Epithelial cell of alveolus of lung (primary cell): ENCODE measurements around the gene MANBA. TPM values are rescaled to one million over a fixed set of nuclear protein-coding genes. Genes with fewer than 3 reads are reported as not detected.

Source experiments
- total RNA-seq: library from RNA; depleted of rRNA; stranded (reverse); fragments of >200 nt; gene quantifications from 2 replicates; pipeline ENCODE4 v1.2.1, GENCODE V29; 2015

The MANBA gene
- 19.6 and 25.3 TPM in 2 replicates for total RNA-seq

DNA sequence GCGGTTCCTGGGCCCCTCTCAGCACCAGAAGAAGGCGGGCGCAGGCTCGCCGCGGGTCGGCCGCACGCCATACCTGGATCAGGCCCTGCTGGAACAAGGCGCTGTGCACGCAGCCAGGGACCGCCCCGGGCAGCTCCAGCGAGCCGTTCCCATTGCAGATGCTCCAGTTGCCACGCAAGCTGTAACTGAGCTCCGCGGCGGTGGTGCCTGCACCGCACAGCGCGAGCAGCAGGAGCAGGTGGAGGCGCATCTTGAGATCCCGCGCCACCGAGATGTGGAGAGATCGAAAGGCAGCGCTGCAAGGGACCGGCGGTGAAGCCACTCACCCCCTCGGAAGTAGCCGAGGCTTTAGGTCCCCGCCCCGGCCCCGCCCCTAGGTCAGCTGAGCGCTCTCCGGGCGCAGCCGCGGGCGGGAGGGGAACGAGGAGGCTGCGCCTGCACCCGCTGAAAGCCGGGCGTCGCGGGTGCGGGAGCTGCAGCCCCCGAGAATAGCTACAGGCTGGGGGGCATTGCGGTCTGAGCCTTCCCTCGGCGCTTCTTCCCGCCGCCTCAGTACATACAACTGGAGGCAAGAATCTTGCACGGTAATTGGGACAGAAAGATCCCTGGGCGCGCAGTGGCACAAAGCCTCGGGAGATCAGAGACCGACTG, at the start of gene MANBA:
MANBA (minus strand) TSS at position 324 of the 651 bp plus-strand sequence; CDS start at position 250, 74 bp downstream.

Other genes with a start within 250 kb of the MANBA start
- 341 and 484 TPM in 2 replicates for gene UBE2D3, start 66.6 kb upstream of the MANBA start, total RNA-seq
- 20.0 and 27.9 TPM in 2 replicates for gene CISD2, start 108.0 kb upstream of the MANBA start, total RNA-seq